WTC11 (cell line): ENCODE measurements around the gene SLC12A9. TPM values are rescaled to one million over a fixed set of nuclear protein-coding genes. Genes with fewer than 3 reads are reported as not detected.
A peak's percentile ranks its signal among the peaks of the same experiment; 100 is the strongest.

ENCODE experiments used
- ATAC-seq: fragments of 200-7000 bp; cut with Tn5 transposase; 2 replicates; pipeline ENCODE4 v1.10.0; 2021; ENCODE audit warnings: mild to moderate bottlenecking, moderate library complexity
- CTCF ChIA-PET: fragments of 300-600 bp; sonication (Branson Sonifier 250); formaldehyde crosslinking; loops from one replicate; lab custom pipeline; 2021; ENCODE audit warnings: antibody characterized with exemption; lab: Charles Lee
- POLR2A ChIA-PET: fragments of 350-600 bp; sonication (Branson Sonifier 250); formaldehyde crosslinking; loops from one replicate; lab custom pipeline; 2021; ENCODE audit warnings: antibody characterized with exemption; lab: Charles Lee
- DNase-seq: peaks from one replicate; pipeline ENCODE4 v3.0.0; 2021; ENCODE audit warnings: low spot score
- H3K27ac Mint-ChIP-seq: 2 replicates; pipeline ENCODE4 v1.8.0; 2021; ENCODE audit warnings: mixed read lengths
- H3K27me3 Mint-ChIP-seq: 2 replicates; pipeline ENCODE4 v1.8.0; 2021; ENCODE audit warnings: low read depth, mild to moderate bottlenecking, moderate library complexity, mixed read lengths
- H3K36me3 Mint-ChIP-seq: 2 replicates; pipeline ENCODE4 v1.8.0; 2021; ENCODE audit warnings: mixed read lengths
- H3K4me1 Mint-ChIP-seq: 2 replicates; pipeline ENCODE4 v1.8.0; 2022; ENCODE audit warnings: mixed read lengths
- H3K4me3 Mint-ChIP-seq: 2 replicates; pipeline ENCODE4 v1.8.0; 2021; ENCODE audit warnings: mild to moderate bottlenecking, moderate library complexity, mixed read lengths
- H3K9me3 Mint-ChIP-seq: 2 replicates; pipeline ENCODE4 v1.8.0; 2021; ENCODE audit warnings: mixed read lengths
- ATF1 ChIP-seq: sonication (generic); formaldehyde crosslinking; IDR thresholded peaks from 2 replicates; pipeline ENCODE4 v1.8.1; 2023; ENCODE audit warnings: mild to moderate bottlenecking, moderate library complexity, missing genetic modification reagents
- CREM ChIP-seq: sonication (generic); formaldehyde crosslinking; IDR thresholded peaks from 2 replicates; pipeline ENCODE4 v1.8.1; 2022; ENCODE audit warnings: mild to moderate bottlenecking, missing genetic modification reagents, moderate library complexity
- FOXJ3 ChIP-seq: sonication (generic); formaldehyde crosslinking; IDR thresholded peaks from 2 replicates; pipeline ENCODE4 v1.9.0; 2021; ENCODE audit warnings: missing genetic modification reagents, mild to moderate bottlenecking, borderline replicate concordance
- FOXK1 ChIP-seq: sonication (generic); formaldehyde crosslinking; IDR thresholded peaks from 2 replicates; pipeline ENCODE4 v1.8.0; 2022; ENCODE audit warnings: mild to moderate bottlenecking, moderate library complexity, missing genetic modification reagents
- FOXP1 ChIP-seq: sonication (generic); formaldehyde crosslinking; IDR thresholded peaks from 2 replicates; pipeline ENCODE4 v1.8.0; 2022; ENCODE audit warnings: missing genetic modification reagents, mild to moderate bottlenecking, moderate library complexity, borderline replicate concordance
- GABPB1 ChIP-seq: sonication (generic); formaldehyde crosslinking; IDR thresholded peaks from 2 replicates; pipeline ENCODE4 v1.8.1; 2023; ENCODE audit warnings: mild to moderate bottlenecking, missing genetic modification reagents
- GRHL2 ChIP-seq: fragments of 250-450 bp; sonication (Bioruptor Pico); IDR thresholded peaks from 2 replicates; pipeline ENCODE4 v1.8.0; 2022; ENCODE audit warnings: mild to moderate bottlenecking, moderate library complexity; ENCODE audit not compliant: insufficient replicate concordance, severe bottlenecking
- JUN ChIP-seq: sonication (generic); formaldehyde crosslinking; IDR thresholded peaks from 2 replicates; pipeline ENCODE4 v1.8.0; 2023; ENCODE audit warnings: mild to moderate bottlenecking, missing genetic modification reagents
- KAT7 ChIP-seq: sonication (generic); formaldehyde crosslinking; IDR thresholded peaks from 2 replicates; pipeline ENCODE4 v1.8.1; 2023; ENCODE audit warnings: missing genetic modification reagents, mild to moderate bottlenecking, borderline replicate concordance
- NFATC4 ChIP-seq: fragments of 250-450 bp; sonication (Bioruptor Pico); IDR thresholded peaks from 2 replicates; pipeline ENCODE4 v1.9.0; 2021; ENCODE audit warnings: mild to moderate bottlenecking
- NFE2L1 ChIP-seq: sonication (generic); formaldehyde crosslinking; IDR thresholded peaks from 2 replicates; pipeline ENCODE4 v1.8.1; 2023; ENCODE audit warnings: missing genetic modification reagents
- NR3C1 ChIP-seq: sonication (generic); formaldehyde crosslinking; conservative IDR thresholded peaks from 2 replicates; pipeline ENCODE4 v1.8.1; 2023; ENCODE audit warnings: low read depth, mild to moderate bottlenecking, missing genetic modification reagents
- OVOL2 ChIP-seq: fragments of 250-450 bp; sonication (Bioruptor Pico); IDR thresholded peaks from 2 replicates; pipeline ENCODE4 v1.9.0; 2021; ENCODE audit warnings: mild to moderate bottlenecking, borderline replicate concordance
- PRRX2 ChIP-seq: fragments of 250-450 bp; sonication (Bioruptor Pico); IDR thresholded peaks from 2 replicates; pipeline ENCODE4 v1.8.0; 2021; ENCODE audit warnings: mild to moderate bottlenecking
- RORB ChIP-seq: fragments of 250-450 bp; sonication (Bioruptor Pico); IDR thresholded peaks from 2 replicates; pipeline ENCODE4 v1.9.0; 2021; ENCODE audit warnings: mild to moderate bottlenecking
- SMAD3 ChIP-seq: sonication (generic); formaldehyde crosslinking; IDR thresholded peaks from 2 replicates; pipeline ENCODE4 v1.8.0; 2022; ENCODE audit warnings: missing genetic modification reagents, mild to moderate bottlenecking, borderline replicate concordance
- SMAD4 ChIP-seq: sonication (generic); formaldehyde crosslinking; IDR thresholded peaks from 2 replicates; pipeline ENCODE4 v1.8.0; 2022; ENCODE audit warnings: mild to moderate bottlenecking, missing genetic modification reagents
- ZBTB21 ChIP-seq: sonication (generic); formaldehyde crosslinking; IDR thresholded peaks from 2 replicates; pipeline ENCODE4 v1.8.1; 2023; ENCODE audit warnings: mild to moderate bottlenecking, missing genetic modification reagents, borderline replicate concordance
- ZNF121 ChIP-seq: sonication (generic); formaldehyde crosslinking; IDR thresholded peaks from 2 replicates; pipeline ENCODE4 v1.8.0; 2023; ENCODE audit warnings: missing genetic modification reagents
- ZNF138 ChIP-seq: sonication (generic); formaldehyde crosslinking; conservative IDR thresholded peaks from 2 replicates; pipeline ENCODE4 v1.8.1; 2022; ENCODE audit warnings: mild to moderate bottlenecking, moderate library complexity, missing genetic modification reagents
- ZNF219 ChIP-seq: sonication (generic); formaldehyde crosslinking; IDR thresholded peaks from 2 replicates; pipeline ENCODE4 v1.8.0; 2023; ENCODE audit warnings: missing genetic modification reagents, mild to moderate bottlenecking, borderline replicate concordance
- ZNF396 ChIP-seq: fragments of 250-450 bp; sonication (Bioruptor Pico); IDR thresholded peaks from 2 replicates; pipeline ENCODE4 v1.8.0; 2021; ENCODE audit warnings: mild to moderate bottlenecking, moderate library complexity, borderline replicate concordance
- ZNF416 ChIP-seq: fragments of 250-450 bp; sonication (Bioruptor Pico); IDR thresholded peaks from 2 replicates; pipeline ENCODE4 v1.9.0; 2021; ENCODE audit warnings: mild to moderate bottlenecking, inconsistent platforms
- ZNF423 ChIP-seq: fragments of 250-450 bp; sonication (Bioruptor Pico); IDR thresholded peaks from 2 replicates; pipeline ENCODE4 v2.1.2; 2022; ENCODE audit warnings: mild to moderate bottlenecking, moderate library complexity
- ZNF671 ChIP-seq: fragments of 250-450 bp; sonication (Bioruptor Pico); IDR thresholded peaks from 2 replicates; pipeline ENCODE4 v1.8.0; 2021; ENCODE audit warnings: mild to moderate bottlenecking
- total RNA-seq: library from RNA; stranded (reverse); gene quantifications from 3 replicates; pipeline ENCODE4 v1.2.3, GENCODE V29; 2021
- TF ChIP-seq, protein P1 (sequence below): fragments of 250-450 bp; sonication (Bioruptor Pico); IDR thresholded peaks from 2 replicates; pipeline ENCODE4 v1.9.0; 2021; ENCODE audit warnings: mild to moderate bottlenecking
- TF ChIP-seq, protein P2 (sequence below): fragments of 250-450 bp; sonication (Bioruptor Pico); IDR thresholded peaks from 2 replicates; pipeline ENCODE4 v2.1.2; 2022; ENCODE audit warnings: mild to moderate bottlenecking, moderate library complexity
- TF ChIP-seq, protein P3 (sequence below): sonication (generic); formaldehyde crosslinking; IDR thresholded peaks from 2 replicates; pipeline ENCODE4 v1.8.1; 2023; ENCODE audit warnings: mild to moderate bottlenecking, missing genetic modification reagents
- TF ChIP-seq, protein P4 (sequence below): sonication (generic); formaldehyde crosslinking; conservative IDR thresholded peaks from 2 replicates; pipeline ENCODE4 v1.8.1; 2022; ENCODE audit warnings: mild to moderate bottlenecking, missing genetic modification reagents
- TF ChIP-seq, protein P5 (sequence below): sonication (generic); formaldehyde crosslinking; IDR thresholded peaks from 2 replicates; pipeline ENCODE4 v1.8.1; 2023; ENCODE audit warnings: mild to moderate bottlenecking, missing genetic modification reagents, moderate library complexity
- TF ChIP-seq, protein P6 (sequence below): sonication (generic); formaldehyde crosslinking; IDR thresholded peaks from 2 replicates; pipeline ENCODE4 v1.8.1; 2022; ENCODE audit warnings: low read depth, mild to moderate bottlenecking, moderate library complexity, missing genetic modification reagents, borderline replicate concordance

Gene SLC12A9
- total RNA-seq, 1 experiment from 2014 or later: 39.3 TPM

DNA sequence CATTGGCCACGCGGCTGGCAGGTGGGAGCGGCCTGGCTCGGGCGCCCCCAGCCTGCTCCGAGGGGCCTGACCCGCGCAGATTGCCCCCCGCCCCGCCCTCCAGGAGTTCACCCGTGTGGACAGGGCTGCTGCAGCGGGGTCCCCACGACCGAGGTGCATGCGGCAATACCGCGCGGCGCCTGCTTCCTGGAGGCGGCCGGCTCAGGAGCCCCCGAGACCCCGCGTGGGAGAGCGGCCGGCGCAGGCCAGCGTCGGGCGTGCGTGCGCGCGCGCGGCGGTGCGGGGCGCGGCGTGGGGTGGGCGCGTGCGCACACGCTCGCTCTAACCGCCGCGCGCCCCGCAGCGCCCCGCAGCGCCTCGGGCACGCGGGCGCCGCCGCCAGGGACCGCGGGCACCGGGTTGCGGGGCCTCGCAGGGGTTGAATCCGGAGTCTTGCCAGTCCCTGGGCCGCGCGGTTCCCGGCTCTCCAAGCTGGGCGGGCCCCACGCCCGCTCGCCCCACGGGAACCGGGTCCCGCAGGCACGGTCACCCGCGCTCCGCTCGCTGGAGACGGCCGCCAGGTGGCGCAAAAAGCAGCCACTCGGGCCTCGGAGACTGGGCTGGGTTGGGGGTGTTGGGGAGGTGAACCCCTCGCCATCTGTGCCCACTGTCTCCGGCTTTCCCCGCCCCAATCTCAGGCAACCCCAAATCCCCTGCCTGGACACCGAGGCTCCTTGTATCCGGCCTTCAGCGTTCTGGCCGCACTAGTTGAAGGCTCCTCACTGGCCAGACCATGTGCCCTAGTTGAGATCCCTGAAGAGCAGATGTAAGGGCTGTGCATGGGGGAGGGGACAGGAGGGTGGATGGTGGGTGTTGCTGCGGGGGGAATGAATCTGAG is 44.5 kb downstream of the SLC12A9 start (continued):
- TF ChIP-seq, protein P1, sequence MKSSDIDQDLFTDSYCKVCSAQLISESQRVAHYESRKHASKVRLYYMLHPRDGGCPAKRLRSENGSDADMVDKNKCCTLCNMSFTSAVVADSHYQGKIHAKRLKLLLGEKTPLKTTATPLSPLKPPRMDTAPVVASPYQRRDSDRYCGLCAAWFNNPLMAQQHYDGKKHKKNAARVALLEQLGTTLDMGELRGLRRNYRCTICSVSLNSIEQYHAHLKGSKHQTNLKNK (CRISPR knock-in tag): no peak
- TF ChIP-seq ZNF396 (CRISPR knock-in tag): no peak
- no peak for TF ChIP-seq FOXP1 (CRISPR knock-in tag)
- TF ChIP-seq GRHL2 (CRISPR knock-in tag): no peak
- no peak for TF ChIP-seq FOXJ3 (CRISPR knock-in tag)
- no peak for TF ChIP-seq NFATC4
- TF ChIP-seq SMAD4 (CRISPR knock-in tag): no peak
- no peak for TF ChIP-seq ZBTB21 (CRISPR knock-in tag)
- no peak for TF ChIP-seq ZNF138 (CRISPR knock-in tag)
- TF ChIP-seq, protein P2, sequence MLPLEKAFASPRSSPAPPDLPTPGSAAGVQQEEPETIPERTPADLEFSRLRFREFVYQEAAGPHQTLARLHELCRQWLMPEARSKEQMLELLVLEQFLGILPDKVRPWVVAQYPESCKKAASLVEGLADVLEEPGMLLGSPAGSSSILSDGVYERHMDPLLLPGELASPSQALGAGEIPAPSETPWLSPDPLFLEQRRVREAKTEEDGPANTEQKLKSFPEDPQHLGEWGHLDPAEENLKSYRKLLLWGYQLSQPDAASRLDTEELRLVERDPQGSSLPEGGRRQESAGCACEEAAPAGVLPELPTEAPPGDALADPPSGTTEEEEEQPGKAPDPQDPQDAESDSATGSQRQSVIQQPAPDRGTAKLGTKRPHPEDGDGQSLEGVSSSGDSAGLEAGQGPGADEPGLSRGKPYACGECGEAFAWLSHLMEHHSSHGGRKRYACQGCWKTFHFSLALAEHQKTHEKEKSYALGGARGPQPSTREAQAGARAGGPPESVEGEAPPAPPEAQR (CRISPR knock-in tag): no peak
- no peak for TF ChIP-seq ZNF423 (CRISPR knock-in tag)
- TF ChIP-seq, protein P3, sequence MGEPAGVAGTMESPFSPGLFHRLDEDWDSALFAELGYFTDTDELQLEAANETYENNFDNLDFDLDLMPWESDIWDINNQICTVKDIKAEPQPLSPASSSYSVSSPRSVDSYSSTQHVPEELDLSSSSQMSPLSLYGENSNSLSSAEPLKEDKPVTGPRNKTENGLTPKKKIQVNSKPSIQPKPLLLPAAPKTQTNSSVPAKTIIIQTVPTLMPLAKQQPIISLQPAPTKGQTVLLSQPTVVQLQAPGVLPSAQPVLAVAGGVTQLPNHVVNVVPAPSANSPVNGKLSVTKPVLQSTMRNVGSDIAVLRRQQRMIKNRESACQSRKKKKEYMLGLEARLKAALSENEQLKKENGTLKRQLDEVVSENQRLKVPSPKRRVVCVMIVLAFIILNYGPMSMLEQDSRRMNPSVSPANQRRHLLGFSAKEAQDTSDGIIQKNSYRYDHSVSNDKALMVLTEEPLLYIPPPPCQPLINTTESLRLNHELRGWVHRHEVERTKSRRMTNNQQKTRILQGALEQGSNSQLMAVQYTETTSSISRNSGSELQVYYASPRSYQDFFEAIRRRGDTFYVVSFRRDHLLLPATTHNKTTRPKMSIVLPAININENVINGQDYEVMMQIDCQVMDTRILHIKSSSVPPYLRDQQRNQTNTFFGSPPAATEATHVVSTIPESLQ (CRISPR knock-in tag): no peak
- TF ChIP-seq ZNF121: no peak
- TF ChIP-seq PRRX2: no peak
- TF ChIP-seq FOXK1 (CRISPR knock-in tag): no peak
- TF ChIP-seq CREM (CRISPR knock-in tag): no peak
- no peak for TF ChIP-seq KAT7 (CRISPR knock-in tag)
- TF ChIP-seq GABPB1: 0 out of 2 replicates have a peak, but pooled peaks have one; percentile 4
- no peak for TF ChIP-seq NR3C1 (CRISPR knock-in tag)
- 0 out of 2 replicates have a peak, but pooled peaks have one; percentile 5 for TF ChIP-seq NFE2L1 (CRISPR knock-in tag)
- TF ChIP-seq OVOL2: no peak
- TF ChIP-seq ZNF671 (CRISPR knock-in tag): no peak

DNA sequence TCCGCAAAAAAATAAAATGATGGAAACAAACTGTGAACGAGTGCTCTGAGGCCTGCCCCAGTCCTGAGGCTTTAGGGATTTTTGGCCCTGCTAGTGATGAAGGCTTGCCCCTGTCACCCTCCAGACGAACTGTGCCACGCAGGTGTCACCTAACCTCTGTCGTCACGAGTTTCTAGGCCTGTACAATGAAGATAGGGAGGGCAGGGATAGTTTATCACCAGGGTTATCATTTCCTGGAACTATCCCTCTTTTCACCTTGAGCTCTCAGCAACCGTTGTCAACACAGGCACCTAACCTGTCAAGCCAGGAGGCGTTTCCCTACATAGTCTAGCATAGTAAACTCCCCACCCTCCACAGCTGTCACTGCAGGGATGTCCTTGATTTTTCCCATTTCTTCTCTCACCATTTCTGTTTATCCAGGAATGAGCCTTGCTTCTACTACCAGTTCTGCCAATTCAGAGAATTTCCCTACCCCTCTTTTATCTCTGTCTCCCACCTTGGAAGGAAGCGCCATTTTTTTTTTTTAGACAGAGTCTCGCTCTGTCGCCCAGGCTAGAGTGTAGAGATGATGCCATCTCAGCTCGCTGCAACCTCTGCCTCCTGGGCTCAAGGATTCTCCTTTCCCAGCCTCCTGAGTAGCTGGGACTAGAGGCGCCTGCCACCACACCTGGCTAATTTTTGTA is 45.4 kb downstream of the SLC12A9 start:
- Mint-ChIP-seq H3K9me3 (no peaks in the 10 kb centered on the region), H3K36me3 (no peaks in the 10 kb centered on the region), H3K27ac (no peak overlapping the region), H3K4me1 (peaks cover 20% of the 10 kb centered on the region), H3K4me3 (peak overlapping the region; percentile 65), H3K27me3 (peaks cover 32% of the 10 kb centered on the region)
- CTCF ChIA-PET: interaction anchor here (1.0 to 1.1 kb wide), 5 partner anchors 8 to 180 kb away, joined by 3 to 9 read pairs (median 3); partner anchors contain the start of gene UFSP1
- TF ChIP-seq CREM (CRISPR knock-in tag): no peak
- no peak for TF ChIP-seq GRHL2 (CRISPR knock-in tag)
- no peak for TF ChIP-seq ZNF416 (CRISPR knock-in tag)
- TF ChIP-seq ATF1 (CRISPR knock-in tag): no peak
- TF ChIP-seq JUN: no peak
- no peak for TF ChIP-seq FOXJ3 (CRISPR knock-in tag)
- no peak for TF ChIP-seq RORB
- TF ChIP-seq, protein P4, sequence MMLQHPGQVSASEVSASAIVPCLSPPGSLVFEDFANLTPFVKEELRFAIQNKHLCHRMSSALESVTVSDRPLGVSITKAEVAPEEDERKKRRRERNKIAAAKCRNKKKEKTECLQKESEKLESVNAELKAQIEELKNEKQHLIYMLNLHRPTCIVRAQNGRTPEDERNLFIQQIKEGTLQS (CRISPR knock-in tag): no peak
- TF ChIP-seq ZNF219 (CRISPR knock-in tag): no peak
- no peak for TF ChIP-seq NFATC4
- TF ChIP-seq, protein P5, sequence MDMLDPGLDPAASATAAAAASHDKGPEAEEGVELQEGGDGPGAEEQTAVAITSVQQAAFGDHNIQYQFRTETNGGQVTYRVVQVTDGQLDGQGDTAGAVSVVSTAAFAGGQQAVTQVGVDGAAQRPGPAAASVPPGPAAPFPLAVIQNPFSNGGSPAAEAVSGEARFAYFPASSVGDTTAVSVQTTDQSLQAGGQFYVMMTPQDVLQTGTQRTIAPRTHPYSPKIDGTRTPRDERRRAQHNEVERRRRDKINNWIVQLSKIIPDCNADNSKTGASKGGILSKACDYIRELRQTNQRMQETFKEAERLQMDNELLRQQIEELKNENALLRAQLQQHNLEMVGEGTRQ (CRISPR knock-in tag): no peak
- TF ChIP-seq, protein P6, sequence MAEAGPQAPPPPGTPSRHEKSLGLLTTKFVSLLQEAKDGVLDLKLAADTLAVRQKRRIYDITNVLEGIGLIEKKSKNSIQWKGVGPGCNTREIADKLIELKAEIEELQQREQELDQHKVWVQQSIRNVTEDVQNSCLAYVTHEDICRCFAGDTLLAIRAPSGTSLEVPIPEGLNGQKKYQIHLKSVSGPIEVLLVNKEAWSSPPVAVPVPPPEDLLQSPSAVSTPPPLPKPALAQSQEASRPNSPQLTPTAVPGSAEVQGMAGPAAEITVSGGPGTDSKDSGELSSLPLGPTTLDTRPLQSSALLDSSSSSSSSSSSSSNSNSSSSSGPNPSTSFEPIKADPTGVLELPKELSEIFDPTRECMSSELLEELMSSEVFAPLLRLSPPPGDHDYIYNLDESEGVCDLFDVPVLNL (CRISPR knock-in tag): no peak
- no peak for TF ChIP-seq SMAD3 (CRISPR knock-in tag)
- no peak for ATAC-seq
- POLR2A ChIA-PET: no interaction called here
- DNase-seq: no peak
